Activated CD4-positive, CD25-positive, alpha-beta regulatory T cell treated with anti-CD3 and anti-CD28 coated beads, Interleukin-2, amount 50 U/mL, for 72 hours (primary cell): ENCODE measurements around the gene AGPS.
"Not testable (repeated sequence)": the region's sequence is repeated elsewhere in the genome, so short reads cannot be mapped to it uniquely, and the experiment has no call there.

Source experiments
- DNase-seq: peaks from one replicate; pipeline ENCODE4 v3.0.0; 2021

The AGPS gene

GRCh38 chr2:177424620-177425019 is 32.0 kb downstream of the AGPS start:
- not testable (repeated sequence) for DNase-seq

- DNase-seq, result no peak
These were observed 34.7 kb downstream of the AGPS start for GRCh38 chr2:177427316-177427715.

- not testable (repeated sequence) for DNase-seq
These were observed 35.4 kb downstream of the AGPS start for GRCh38 chr2:177427936-177428335.

- no peak for DNase-seq
These were observed 37.2 kb downstream of the AGPS start for GRCh38 chr2:177429688-177430325.

- no peak for DNase-seq
These were observed 37.8 kb downstream of the AGPS start for GRCh38 chr2:177430411-177430810.

- DNase-seq, result not testable (repeated sequence)
These were observed 38.6 kb downstream of the AGPS start for GRCh38 chr2:177431111-177431725.

- no peak for DNase-seq
These were observed 40.1 kb downstream of the AGPS start for GRCh38 chr2:177432703-177433102.

GRCh38 chr2:177433402-177433801 is 40.8 kb downstream of the AGPS start:
- no peak for DNase-seq

GRCh38 chr2:177434475-177434874 is 41.9 kb downstream of the AGPS start:
- DNase-seq, result no peak

- DNase-seq, result no peak
These were observed 52.6 kb downstream of the AGPS start for GRCh38 chr2:177445200-177445599.

- no peak for DNase-seq
These were observed 55.5 kb downstream of the AGPS start for GRCh38 chr2:177448031-177448430.

- no peak for DNase-seq
These were observed 56.6 kb downstream of the AGPS start for GRCh38 chr2:177449159-177449558.

GRCh38 chr2:177455187-177455586 is 62.6 kb downstream of the AGPS start:
- no peak for DNase-seq

GRCh38 chr2:177459756-177460155 is 67.2 kb downstream of the AGPS start:
- not testable (repeated sequence) for DNase-seq

GRCh38 chr2:177460973-177461585 is 68.5 kb downstream of the AGPS start:
- no peak for DNase-seq

GRCh38 chr2:177464549-177464948 is 72.0 kb downstream of the AGPS start:
- no peak for DNase-seq

GRCh38 chr2:177465400-177466138 is 73.0 kb downstream of the AGPS start:
- no peak for DNase-seq

- no peak for DNase-seq
These were observed 74.0 kb downstream of the AGPS start for GRCh38 chr2:177466337-177467195.

GRCh38 chr2:177467646-177468045 is 75.1 kb downstream of the AGPS start:
- no peak for DNase-seq

GRCh38 chr2:177471990-177472389 is 79.4 kb downstream of the AGPS start:
- DNase-seq, result no peak

- no peak for DNase-seq
These were observed 81.7 kb downstream of the AGPS start for GRCh38 chr2:177474301-177474700.

- no peak for DNase-seq
These were observed 82.4 kb downstream of the AGPS start for GRCh38 chr2:177474998-177475397.

GRCh38 chr2:177476897-177477296 is 84.3 kb downstream of the AGPS start:
- DNase-seq, result no peak
